Measurements from ENCODE around the gene GPR146.

Gene GPR146

DNA sequence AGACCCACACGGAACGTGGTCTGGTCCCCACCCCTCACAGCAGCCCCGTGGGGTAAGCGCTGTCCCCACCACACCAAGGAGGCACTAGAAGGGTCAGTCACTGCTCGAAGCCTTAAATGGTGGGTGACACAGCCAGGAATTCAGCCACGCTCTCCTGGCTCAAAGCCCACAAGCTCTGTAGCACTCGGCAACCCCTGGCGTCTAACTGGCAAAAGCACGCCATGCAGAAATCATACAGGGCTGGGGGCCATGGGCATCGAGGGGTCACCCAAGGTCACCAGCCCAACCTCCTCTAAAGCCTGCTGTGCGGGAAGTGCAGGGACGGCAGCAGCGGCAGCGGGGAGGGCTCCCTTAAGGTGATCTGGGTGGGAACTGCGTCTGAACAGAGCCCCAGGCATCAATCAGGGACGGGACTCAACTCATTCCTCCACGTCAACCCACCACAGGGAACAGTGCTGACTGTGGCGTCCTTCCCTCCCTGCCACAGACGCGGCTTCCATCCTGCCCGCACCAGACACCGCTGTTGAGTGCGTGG lies 51.3 kb downstream of the GPR146 start:
- no peak for DNase-seq

DNA sequence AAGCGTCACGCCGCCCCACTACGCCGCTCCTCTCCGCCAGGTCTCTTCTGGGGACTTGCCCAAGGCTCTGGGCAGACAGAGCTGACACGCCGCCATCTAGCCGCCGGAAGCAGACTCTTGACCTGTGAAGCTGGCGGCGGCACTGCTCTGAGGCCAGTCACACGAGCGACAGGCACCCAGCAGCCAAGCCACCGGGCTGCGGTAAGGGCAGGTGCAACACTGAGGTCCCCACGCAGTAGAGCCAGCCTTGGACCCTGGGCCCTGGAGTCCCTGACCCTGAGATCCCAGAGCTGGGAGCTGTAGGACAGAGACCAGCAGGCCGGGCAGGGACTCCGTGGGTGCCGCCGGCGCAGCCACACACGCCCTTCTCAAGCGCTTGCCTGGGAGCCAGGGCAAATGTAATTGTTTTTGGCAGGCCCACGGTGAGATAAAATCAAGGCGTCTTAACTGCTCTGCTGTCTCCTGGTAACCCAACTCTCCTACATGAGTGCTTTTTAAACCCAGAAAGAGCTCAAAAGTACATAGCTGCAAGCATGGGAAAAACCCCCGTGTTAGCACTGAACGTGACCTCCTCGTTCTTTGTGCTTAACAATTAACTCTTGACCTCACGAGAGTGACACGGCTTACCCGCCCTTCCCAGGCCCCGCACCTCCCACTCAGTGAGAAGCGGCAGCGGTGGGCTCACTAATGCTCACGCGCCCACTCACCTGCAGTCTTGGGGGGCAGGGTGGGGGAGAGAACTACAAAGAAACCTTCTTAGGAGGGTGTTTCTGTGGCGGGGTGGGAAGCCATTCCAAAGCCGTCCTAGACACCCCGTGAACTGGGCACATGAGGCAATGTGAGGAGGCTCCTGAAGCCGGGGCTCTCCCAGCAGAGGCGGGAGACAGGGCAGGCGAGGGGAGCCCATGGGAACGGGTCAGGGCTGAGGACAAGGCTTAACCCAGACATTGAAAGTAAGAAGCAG lies 52.1 kb downstream of the GPR146 start:
- DNase-seq: no peak

DNA sequence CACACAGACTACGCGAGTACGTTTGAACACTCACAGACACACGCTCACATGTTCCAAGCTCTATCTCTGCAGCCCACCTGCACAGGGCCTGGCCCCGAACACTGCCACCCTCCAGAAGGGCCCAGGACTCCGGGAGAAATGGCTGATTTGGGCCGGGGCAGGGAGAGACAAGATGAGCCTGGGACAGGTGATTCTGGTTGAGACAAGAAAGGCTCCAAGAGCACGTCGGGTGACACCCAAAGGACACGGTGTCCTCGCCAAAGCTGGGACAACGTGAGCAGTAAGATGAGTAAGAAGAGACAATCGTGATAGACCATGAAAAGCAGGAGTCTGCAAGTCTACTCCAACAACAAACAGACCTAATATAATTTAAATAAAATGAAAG lies 52.8 kb downstream of the GPR146 start:
- DNase-seq: no peak

GRCh38 chr7:1098243-1099153 lies 54.2 kb downstream of the GPR146 start:
- DNase-seq: no peak

DNA sequence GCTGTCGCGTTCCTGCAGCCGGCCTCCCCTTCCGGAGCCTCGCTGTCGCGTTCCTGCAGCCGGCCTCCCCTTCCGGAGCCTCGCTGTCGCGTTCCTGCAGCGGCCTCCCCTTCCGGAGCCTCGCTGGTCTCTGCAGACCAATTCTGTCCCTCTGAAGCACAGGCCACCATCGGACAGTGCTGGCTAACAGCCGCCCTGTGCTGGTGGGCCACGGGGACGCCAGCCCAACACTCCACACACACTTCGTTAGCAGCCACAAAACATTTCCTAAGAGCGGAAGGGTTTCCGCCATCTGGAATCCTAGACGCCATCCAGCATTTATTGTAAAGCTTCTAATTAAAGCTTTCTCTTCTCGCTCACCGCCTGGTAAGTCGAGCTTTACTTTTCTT lies 54.8 kb downstream of the GPR146 start:
- DNase-seq: no peak

DNA sequence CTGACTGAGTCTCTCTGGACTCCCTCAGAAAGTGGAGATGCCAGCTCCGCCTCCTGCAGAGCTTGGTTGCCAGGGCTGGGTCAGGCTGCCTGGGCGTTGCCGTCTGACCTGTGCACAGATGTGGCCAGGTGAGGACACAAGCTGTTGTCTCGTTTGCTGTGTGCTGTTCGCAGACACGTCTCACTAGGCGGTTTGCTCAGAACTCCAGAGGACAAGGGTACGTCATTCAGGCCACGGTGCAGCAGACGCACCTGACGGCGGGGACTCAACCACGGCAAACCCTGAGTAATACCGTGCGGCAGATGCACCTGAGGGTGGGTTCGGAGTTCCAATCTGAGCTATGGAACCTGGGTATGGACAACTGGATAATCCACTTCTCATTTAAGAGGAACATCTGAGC lies 55.3 kb downstream of the GPR146 start:
- DNase-seq: no peak

- no peak for DNase-seq
Measured at GRCh38 chr7:1100386-1100785, 56.0 kb downstream of the GPR146 start.

- DNase-seq: no peak
Measured at GRCh38 chr7:1100834-1101562, 56.7 kb downstream of the GPR146 start.

DNA sequence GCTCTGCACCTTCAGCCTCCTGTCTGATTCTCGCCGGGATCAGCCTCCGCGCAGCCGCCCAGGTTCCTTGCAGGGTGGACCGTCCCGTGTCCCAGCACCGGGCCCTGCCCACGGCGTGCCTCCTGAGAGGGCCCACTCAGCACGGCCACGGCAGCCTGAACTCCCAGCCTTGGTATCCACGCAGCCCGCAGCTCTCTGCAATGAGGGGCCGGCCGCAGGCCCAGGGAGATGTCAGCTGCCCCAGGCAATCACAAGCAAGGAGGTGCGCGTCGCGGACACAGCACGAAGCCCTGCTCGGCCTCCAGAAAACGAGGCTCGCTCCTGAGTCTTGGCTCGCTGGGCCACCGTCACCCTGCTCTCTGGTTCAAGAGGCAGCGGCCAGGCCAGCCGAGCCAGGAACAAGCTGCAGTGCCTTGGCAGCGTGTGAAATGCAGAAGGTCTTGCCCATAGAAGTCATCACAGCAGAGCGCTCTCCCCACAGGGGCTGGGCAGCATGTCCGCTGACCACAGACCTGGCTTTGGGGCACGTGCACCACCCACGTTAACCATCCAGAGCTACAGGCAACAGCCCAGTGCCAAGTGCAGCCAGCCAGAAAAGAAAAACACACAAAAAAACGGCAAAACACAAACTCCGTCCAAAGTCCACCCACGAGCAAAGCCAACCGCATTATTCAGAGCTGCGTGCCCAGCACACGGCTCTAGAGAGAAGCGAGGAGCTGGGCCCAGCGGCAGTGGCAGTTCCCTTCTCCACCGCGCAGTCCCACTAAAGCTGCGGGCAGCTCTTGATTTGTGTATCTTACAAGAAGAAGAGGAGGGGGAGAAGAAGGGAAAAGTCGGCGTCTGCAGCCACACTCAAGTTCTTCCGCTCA lies 57.5 kb downstream of the GPR146 start:
- no peak for DNase-seq

GRCh38 chr7:1103009-1103788 lies 58.9 kb downstream of the GPR146 start:
- DNase-seq: no peak

- no peak for DNase-seq
Measured at GRCh38 chr7:1103789-1104515, 59.6 kb downstream of the GPR146 start.

DNA sequence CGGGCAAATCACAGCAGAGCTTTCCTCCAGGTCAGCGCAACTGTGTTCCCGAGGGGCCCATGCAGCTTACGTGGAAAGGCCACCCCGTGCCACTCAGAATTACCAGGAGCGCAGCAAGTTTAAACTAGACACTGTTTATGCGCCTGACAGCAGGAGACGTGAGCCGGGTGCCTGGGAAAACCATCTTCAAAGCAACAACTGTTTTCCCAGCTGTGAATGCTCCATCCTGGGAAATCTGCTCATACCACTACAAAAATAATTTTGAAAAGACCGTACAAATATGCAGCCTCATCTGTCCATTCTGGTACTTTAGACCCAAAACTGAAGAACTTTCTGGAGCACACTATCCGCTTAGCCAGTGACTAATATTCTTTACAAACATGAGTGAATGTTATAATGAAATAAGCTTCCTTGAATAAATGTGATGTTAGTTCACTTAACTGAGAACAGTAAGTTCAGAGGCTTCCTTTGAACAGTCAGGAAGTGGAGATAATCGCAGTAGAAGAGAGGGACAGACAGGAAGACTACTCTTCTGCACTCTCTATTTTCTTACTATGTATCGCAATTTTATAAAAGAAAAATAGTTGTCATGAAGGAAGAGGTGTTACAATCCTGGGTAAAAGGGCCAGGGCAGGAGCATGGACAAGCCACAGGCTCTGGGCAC lies 60.3 kb downstream of the GPR146 start:
- DNase-seq: no peak

DNA sequence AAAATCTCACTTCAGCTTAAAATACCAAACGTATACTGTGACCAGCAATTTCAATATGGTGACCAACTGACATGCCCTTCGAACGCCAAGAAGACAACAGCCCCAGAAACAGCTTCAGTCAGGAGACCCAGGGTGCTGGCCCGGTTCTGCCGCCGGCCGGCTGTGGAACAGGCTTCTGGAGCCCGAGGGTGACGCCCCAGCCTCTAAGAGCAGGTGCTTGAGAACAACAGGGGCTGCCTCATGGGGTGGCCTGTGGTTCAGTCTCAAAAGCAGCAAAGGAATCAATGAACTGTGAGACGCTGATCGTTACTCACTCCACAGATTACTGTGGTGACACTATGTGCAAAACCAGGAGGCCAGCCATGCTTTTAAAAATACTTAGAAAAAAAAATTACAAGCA lies 60.8 kb downstream of the GPR146 start:
- DNase-seq: no peak

DNA sequence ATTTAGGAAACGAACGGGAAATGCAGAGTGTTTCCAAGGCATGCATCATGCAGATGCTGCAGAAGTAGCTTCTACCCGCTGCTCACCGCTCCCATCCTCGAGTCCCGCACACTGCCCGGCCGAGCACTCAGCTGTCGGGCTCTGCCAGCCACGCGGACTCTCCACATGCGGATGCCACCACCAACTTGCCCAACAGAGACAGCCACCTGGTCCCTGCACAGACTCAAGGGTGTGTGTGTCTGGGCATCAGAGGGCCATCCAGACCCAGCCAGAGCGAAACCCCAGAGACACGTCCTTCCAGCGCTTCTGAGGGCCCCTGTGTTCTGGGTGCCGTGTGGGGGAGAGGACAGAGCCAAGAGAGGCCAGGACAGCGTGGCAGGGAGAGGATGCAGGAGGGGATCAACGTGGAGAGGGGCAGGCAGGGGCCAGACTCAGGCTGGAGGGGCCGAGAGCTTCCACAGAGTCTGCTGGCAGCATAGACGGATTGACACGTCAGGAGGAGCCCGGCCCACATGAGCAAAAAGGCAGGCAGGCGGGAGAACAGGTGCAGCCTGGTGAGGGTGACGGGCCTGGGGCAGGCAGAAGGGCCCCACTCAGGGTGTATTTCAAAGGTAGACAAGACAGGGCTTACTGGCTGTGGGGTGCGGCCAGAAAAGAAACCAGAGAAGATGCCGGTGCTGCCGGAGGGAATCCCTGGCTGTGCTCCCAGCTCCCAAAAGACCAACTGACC lies 61.9 kb downstream of the GPR146 start:
- DNase-seq: no peak

DNA sequence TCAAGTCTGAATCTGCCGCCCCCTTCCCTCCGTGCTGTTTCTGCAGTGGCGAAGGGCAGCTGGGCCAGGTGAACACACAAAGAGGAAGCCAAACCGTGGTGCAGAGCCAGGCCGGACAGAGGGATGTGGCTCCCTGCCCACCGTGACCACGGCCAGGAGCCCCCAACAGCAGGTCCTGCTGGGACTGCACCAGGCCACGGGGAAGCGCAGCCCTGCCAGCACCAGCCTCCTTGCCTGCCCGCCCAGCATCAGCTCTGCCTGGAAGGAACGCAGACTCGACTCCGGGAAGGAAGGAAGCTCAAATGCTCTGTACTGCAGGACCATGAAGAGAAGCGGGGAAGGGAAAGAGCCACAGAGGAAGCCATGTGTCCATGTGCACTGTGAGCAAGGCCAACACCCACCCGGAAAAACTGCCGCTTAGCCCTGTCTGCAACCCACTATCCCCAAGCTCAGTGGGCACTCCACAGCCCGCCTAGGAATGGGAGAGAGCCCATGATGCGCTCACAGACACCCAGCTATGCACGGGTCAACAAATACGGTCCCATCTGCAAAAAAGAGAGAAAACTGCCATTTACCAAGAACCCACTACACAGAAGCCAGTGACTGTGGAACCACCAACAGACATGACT lies 62.6 kb downstream of the GPR146 start:
- DNase-seq: no peak

DNA sequence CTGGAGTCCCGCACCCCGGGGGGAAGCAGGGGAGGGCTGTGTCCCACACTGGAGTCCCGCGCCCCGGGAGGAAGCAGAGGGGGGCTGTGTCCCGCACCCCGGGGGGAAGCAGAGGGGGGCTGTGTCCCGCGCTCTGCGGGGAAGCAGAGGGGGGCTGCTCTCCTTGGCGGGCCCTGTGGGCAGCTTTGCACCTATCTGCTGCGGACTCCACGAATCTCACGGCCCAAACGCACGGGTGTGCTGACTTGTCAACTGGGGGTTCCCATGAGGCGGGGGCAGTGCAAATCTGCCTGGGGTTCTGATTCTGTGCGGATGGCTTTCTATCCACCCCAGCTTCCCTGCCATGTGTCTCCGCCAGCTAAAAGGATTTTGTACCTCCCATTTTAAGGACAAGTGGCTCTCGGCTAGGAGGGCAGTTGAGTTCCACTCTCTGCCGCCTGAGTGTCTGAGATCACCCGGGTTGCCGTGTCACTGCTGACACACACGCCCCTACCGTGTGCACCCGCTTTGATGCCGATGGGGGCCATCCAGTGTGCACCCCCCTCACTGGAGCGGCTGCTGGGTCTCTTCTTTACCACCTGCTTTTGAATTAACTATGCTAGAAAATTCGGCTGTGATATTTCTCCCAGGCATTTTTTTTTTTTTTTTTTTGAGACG lies 64.0 kb downstream of the GPR146 start:
- DNase-seq: no peak

Data from activated CD4-positive, CD25-positive, alpha-beta regulatory T cell treated with anti-CD3 and anti-CD28 coated beads, Interleukin-2, amount 50 U/mL, for 72 hours (primary cell).